GM12891 (cell line): ENCODE measurements around the gene CXXC5.

Experiments
- POLR2A ChIP-seq: IDR thresholded peaks from 2 replicates; pipeline ENCODE4 v1.6.1; 2011; ENCODE audit warnings: low read depth, low read length, control low read depth
- POLR2AphosphoS5 ChIP-seq: IDR thresholded peaks from 2 replicates; pipeline ENCODE4 v1.6.1; 2011; ENCODE audit warnings: low read depth, low read length, control low read depth
- POU2F2 ChIP-seq: IDR thresholded peaks from 2 replicates; pipeline ENCODE4 v1.6.1; 2011; ENCODE audit warnings: low read depth, mild to moderate bottlenecking, control low read depth, low read length, moderate library complexity

DNA sequence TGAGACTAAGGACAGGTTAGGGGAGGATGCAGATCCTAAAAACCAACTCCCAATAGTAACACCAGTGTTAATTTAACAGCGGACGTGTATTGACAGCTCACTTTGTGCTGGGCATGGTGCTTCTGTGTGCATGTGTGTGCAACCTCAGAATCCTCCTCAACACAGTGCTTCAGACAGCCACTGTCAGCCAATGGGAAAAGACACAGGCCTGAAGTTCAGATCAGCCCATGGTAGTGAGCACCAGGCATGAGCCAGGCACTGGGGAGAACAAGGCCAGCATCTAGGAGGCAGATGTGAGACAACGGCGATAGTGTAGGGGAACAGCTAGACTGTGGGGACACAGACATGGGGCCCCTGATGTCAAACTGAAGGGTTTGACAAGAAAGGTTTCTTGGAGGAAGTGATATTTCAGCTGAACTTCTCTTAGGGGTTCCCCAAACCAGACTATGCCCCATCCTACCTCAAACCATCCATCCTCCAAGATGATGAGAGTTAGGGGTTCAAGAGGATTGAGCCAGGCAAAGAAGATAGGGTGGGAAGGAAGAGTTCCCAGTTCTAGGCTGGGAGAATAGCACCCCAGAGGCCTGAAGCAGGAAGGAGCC lies 75.9 kb downstream of the CXXC5 start:
- no peak for TF ChIP-seq POLR2AphosphoS5
- no peak for TF ChIP-seq POLR2A
- no peak for TF ChIP-seq POU2F2
